Activated naive CD8-positive, alpha-beta T cell (primary cell): Measurements from ENCODE around the gene EOLA1.
"Not testable (repeated sequence)": the region's sequence is repeated elsewhere in the genome, so short reads cannot be mapped to it uniquely, and the experiment has no call there.

Source experiments
- H3K27ac Mint-ChIP-seq: one replicate; pipeline ENCODE4 v1.8.0; 2021; ENCODE audit warnings: mixed read lengths
- H3K27me3 Mint-ChIP-seq: one replicate; pipeline ENCODE4 v1.8.0; 2021; ENCODE audit warnings: mixed read lengths
- H3K36me3 Mint-ChIP-seq: one replicate; pipeline ENCODE4 v1.8.0; 2021; ENCODE audit warnings: mixed read lengths
- H3K4me1 Mint-ChIP-seq: one replicate; pipeline ENCODE4 v1.8.0; 2021; ENCODE audit warnings: low read depth, mixed read lengths
- H3K4me3 Mint-ChIP-seq: one replicate; pipeline ENCODE4 v1.8.0; 2021; ENCODE audit warnings: mild to moderate bottlenecking, mixed read lengths
- H3K9me3 Mint-ChIP-seq: one replicate; pipeline ENCODE4 v1.8.0; 2021; ENCODE audit warnings: low read depth, mixed read lengths

Gene EOLA1

DNA sequence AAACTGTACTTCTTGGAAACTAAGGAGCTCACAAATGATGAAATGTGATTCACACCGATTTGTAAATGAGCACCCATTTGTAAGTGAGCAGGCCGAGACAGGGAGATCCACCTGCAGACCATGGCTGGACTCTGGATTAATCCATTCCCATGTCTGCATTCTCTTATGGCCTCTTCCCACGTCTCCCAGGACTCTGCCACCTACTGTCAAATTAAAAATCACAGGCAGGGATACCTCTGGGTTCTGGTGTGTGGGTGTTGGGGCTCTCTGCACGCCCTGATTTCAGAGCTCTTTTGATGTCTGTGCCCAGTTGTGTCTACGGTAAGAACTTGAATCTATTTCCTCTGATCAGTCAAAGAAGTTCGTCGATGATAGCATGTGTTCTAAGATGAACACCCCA lies 50.2 kb downstream of the EOLA1 start:
- not testable (repeated sequence) for H3K27me3 Mint-ChIP-seq, H3K36me3 Mint-ChIP-seq, H3K4me1 Mint-ChIP-seq, H3K27ac Mint-ChIP-seq, H3K4me3 Mint-ChIP-seq, H3K9me3 Mint-ChIP-seq

DNA sequence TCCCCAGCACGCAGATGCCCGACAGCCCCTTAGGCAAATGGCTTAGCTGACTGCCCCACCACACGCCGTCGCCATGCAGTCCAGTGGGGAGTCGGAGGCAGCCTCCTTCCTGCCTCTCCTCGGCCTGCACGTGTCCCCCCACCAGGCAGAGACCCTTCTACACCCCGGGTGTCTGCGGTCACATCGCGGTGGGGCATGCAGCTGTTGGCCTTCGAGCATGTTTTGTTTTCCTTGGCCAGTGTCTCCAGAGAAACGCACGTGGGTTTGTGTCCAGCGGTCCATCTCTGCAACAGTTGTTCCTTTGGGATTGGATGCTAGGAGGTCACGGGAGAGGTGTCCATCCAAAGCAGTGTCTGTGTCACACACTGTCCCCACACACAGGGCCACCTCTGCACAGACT lies 54.4 kb downstream of the EOLA1 start, which contains the start of gene HSFX2:
HSFX2 (minus strand) TSS at position 101 of the 400 bp plus-strand sequence. CDS start 614 bp downstream, outside the sequence.
- H3K27ac Mint-ChIP-seq, H3K36me3 Mint-ChIP-seq, H3K9me3 Mint-ChIP-seq, H3K4me1 Mint-ChIP-seq, H3K4me3 Mint-ChIP-seq, H3K27me3 Mint-ChIP-seq: not testable (repeated sequence)

DNA sequence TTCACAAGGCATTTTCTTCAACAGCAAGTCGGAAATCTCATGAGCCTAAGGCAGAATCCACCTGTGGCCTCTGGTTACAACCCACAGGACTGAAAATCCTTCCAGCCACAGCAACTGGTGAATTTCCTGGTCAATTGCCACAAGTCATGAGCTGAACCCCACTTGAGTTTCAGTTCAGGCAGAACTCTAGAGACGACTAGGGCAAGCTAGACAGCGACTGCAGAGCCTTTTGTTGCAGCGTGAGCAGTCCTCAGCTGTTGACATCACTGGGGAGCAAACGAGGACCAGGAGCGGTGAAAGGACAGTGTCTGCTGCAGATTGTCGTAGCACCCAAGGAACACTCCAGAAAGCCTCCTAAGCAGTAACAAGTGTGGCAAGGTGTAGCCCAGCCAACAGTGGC lies 55.1 kb downstream of the EOLA1 start:
- H3K27me3 Mint-ChIP-seq, H3K4me1 Mint-ChIP-seq, H3K9me3 Mint-ChIP-seq, H3K4me3 Mint-ChIP-seq, H3K36me3 Mint-ChIP-seq, H3K27ac Mint-ChIP-seq: not testable (repeated sequence)
